Urinary bladder (tissue), 4 donors: ENCODE measurements around the gene TMX2. TPM values are rescaled to one million over a fixed set of nuclear protein-coding genes. Genes with fewer than 3 reads are reported as not detected.

Experiments
- DNase-seq: peaks from one replicate; pipeline ENCODE4 v3.0.0-alpha.2; 2015; ENCODE audit errors: extremely low spot score
- H3K27ac ChIP-seq: one replicate; pipeline ENCODE4 v1.5.1; 2013; ENCODE audit warnings: low read depth, mild to moderate bottlenecking, moderate library complexity
- H3K36me3 ChIP-seq: one replicate; pipeline ENCODE4 v1.6.1; 2013; ENCODE audit warnings: mild to moderate bottlenecking, moderate library complexity; ENCODE audit not compliant: insufficient read depth
- H3K4me1 ChIP-seq: one replicate; pipeline ENCODE4 v1.6.1; 2013; ENCODE audit warnings: mild to moderate bottlenecking, moderate library complexity; ENCODE audit not compliant: insufficient read depth
- H3K4me3 ChIP-seq: one replicate; pipeline ENCODE4 v1.5.1; 2013; ENCODE audit warnings: low read depth, low read length
- WGBS: extraction: QIAGEN DNeasy Blood & Tissue Kit; methylation state at CpG from one replicate; pipeline ENCODE4 v1.1.7; 2013; 5-methylcytosine and 5-hydroxymethylcytosine counted together
- polyA plus RNA-seq: library from polyadenylated mRNA; stranded (reverse); fragments of 200-250 nt; gene quantifications from one replicate; pipeline ENCODE4 v1.2.3, GENCODE V29; 2013
- total RNA-seq: library from RNA; depleted of rRNA; stranded (reverse); fragments of >200 nt; gene quantifications from one replicate; pipeline ENCODE4 v1.2.3, GENCODE V29; 2014
- donor health status: healthy with polysubstance abuse.
- donor health status: healthy.

The TMX2 gene
- total and polyA plus RNA-seq, 2 donors = 52.0 to 68.9 TPM

GRCh38 chr11:57763568-57763967, 51.2 kb downstream of the TMX2 start:
- DNase-seq = no peak
- WGBS = 9% methylated on average over 1 of the region's 1 CpG
- H3K27ac ChIP-seq = no peak overlapping the region
- H3K4me1 ChIP-seq = no peaks in the 10 kb centered on the region
- peak overlapping the region; percentile 42 for H3K4me3 ChIP-seq
- H3K36me3 ChIP-seq = no peaks in the 10 kb centered on the region

- no peak overlapping the region for H3K27ac ChIP-seq
- H3K4me1 ChIP-seq = no peaks in the 10 kb centered on the region
- DNase-seq = no peak
- peak overlapping the region; percentile 42 for H3K4me3 ChIP-seq
- H3K36me3 ChIP-seq = no peaks in the 10 kb centered on the region
- 28% methylated on average over 4 of the region's 4 CpGs for WGBS
These were observed 51.6 kb downstream of the TMX2 start for GRCh38 chr11:57764021-57764420.

- H3K4me1 ChIP-seq = no peaks in the 10 kb centered on the region
- H3K36me3 ChIP-seq = no peaks in the 10 kb centered on the region
- no peak overlapping the region for H3K27ac ChIP-seq
- peak overlapping the region; percentile 28 for H3K4me3 ChIP-seq
- 12% methylated on average over 2 of the region's 2 CpGs for WGBS
- no peak for DNase-seq
These were observed 52.2 kb downstream of the TMX2 start for GRCh38 chr11:57764566-57764965.

- no peaks in the 10 kb centered on the region for H3K4me1 ChIP-seq
- DNase-seq = no peak
- H3K36me3 ChIP-seq = no peaks in the 10 kb centered on the region
- WGBS = 7% methylated on average over 2 of the region's 2 CpGs
- H3K4me3 ChIP-seq = peak overlapping the region; percentile 28
- no peak overlapping the region for H3K27ac ChIP-seq
These were observed 52.6 kb downstream of the TMX2 start for GRCh38 chr11:57764972-57765371.

- H3K4me3 ChIP-seq = no peak overlapping the region
- 66% methylated on average over 1 of the region's 1 CpG for WGBS
- no peak for DNase-seq
- H3K36me3 ChIP-seq = peaks cover 1% of the 10 kb centered on the region
- no peak overlapping the region for H3K27ac ChIP-seq
- H3K4me1 ChIP-seq = no peaks in the 10 kb centered on the region
These were observed 58.4 kb downstream of the TMX2 start for GRCh38 chr11:57770793-57771192.

- 90% methylated on average over 3 of the region's 3 CpGs for WGBS
- H3K4me1 ChIP-seq = no peaks in the 10 kb centered on the region
- no peak overlapping the region for H3K27ac ChIP-seq
- DNase-seq = no peak
- H3K4me3 ChIP-seq = no peak overlapping the region
- peaks cover 1% of the 10 kb centered on the region for H3K36me3 ChIP-seq
These were observed 59.0 kb downstream of the TMX2 start for GRCh38 chr11:57771365-57771764.

- peaks cover 1% of the 10 kb centered on the region for H3K36me3 ChIP-seq
- no peak overlapping the region for H3K4me3 ChIP-seq
- H3K4me1 ChIP-seq = peaks cover 2% of the 10 kb centered on the region
- H3K27ac ChIP-seq = no peak overlapping the region
- 61% methylated on average over 4 of the region's 4 CpGs for WGBS
- DNase-seq = no peak
These were observed 60.2 kb downstream of the TMX2 start for GRCh38 chr11:57772562-57772961.

- DNase-seq = no peak
- no peak overlapping the region for H3K4me3 ChIP-seq
- WGBS = 82% methylated on average over 5 of the region's 5 CpGs
- no peak overlapping the region for H3K27ac ChIP-seq
- H3K4me1 ChIP-seq = peaks cover 2% of the 10 kb centered on the region
- H3K36me3 ChIP-seq = peaks cover 1% of the 10 kb centered on the region
These were observed 60.7 kb downstream of the TMX2 start for GRCh38 chr11:57773026-57773598.

GRCh38 chr11:57775491-57775890, 63.1 kb downstream of the TMX2 start:
- Histone ChIP-seq H3K36me3 (peaks cover 2% of the 10 kb centered on the region), H3K27ac (no peak overlapping the region), H3K4me1 (peaks cover 2% of the 10 kb centered on the region), H3K4me3 (no peak overlapping the region)
- 47% methylated on average over 5 of the region's 5 CpGs for WGBS
- no peak for DNase-seq

GRCh38 chr11:57776031-57776521, 63.7 kb downstream of the TMX2 start:
- no peak for DNase-seq
- Histone ChIP-seq H3K4me3 (no peak overlapping the region), H3K36me3 (peaks cover 3% of the 10 kb centered on the region), H3K4me1 (peaks cover 2% of the 10 kb centered on the region), H3K27ac (peak overlapping the region; percentile 71)
- 52% methylated on average over 3 of the region's 3 CpGs for WGBS

GRCh38 chr11:57776577-57777210, 64.3 kb downstream of the TMX2 start:
- H3K36me3 ChIP-seq = peaks cover 3% of the 10 kb centered on the region
- no peak for DNase-seq
- peaks cover 5% of the 10 kb centered on the region for H3K4me1 ChIP-seq
- 18% methylated on average over 2 of the region's 2 CpGs for WGBS
- no peak overlapping the region for H3K4me3 ChIP-seq
- H3K27ac ChIP-seq = peak overlapping the region; percentile 19

- no peak for DNase-seq
- Histone ChIP-seq H3K4me3 (no peak overlapping the region), H3K27ac (peak overlapping the region; percentile 88), H3K36me3 (peaks cover 3% of the 10 kb centered on the region), H3K4me1 (peaks cover 6% of the 10 kb centered on the region)
- WGBS = 16% methylated on average over 3 of the region's 3 CpGs
These were observed 65.5 kb downstream of the TMX2 start for GRCh38 chr11:57777969-57778317.

- H3K4me1 ChIP-seq = peaks cover 6% of the 10 kb centered on the region
These were observed 66.1 kb downstream of the TMX2 start for GRCh38 chr11:57778318-57779037.

GRCh38 chr11:57779276-57779675, 66.9 kb downstream of the TMX2 start:
- H3K4me3 ChIP-seq = no peak overlapping the region
- H3K36me3 ChIP-seq = peaks cover 1% of the 10 kb centered on the region
- H3K27ac ChIP-seq = peak overlapping the region; percentile 70
- peaks cover 6% of the 10 kb centered on the region for H3K4me1 ChIP-seq
- DNase-seq = no peak
- WGBS = 9% methylated on average over 1 of the region's 1 CpG

More at GRCh38 chr11:57778318-57779037, 66.1 kb downstream of the TMX2 start:
- Histone ChIP-seq H3K27ac (peak overlapping the region; percentile 88), H3K4me3 (no peak overlapping the region), H3K36me3 (peaks cover 3% of the 10 kb centered on the region)
- peak; percentile 93 for DNase-seq
- 3% methylated on average over 6 of the region's 6 CpGs for WGBS
